Stimulated activated effector memory CD8-positive, alpha-beta T cell treated with anti-CD3 and anti-CD28 coated beads, Interleukin-12 subunit alpha, Interleukin-12 subunit beta, amount 100 ng/mL, for 72 hours (primary cell): Measurements from ENCODE around the gene TMEM204.
A peak's percentile ranks its signal among the peaks of the same experiment; 100 is the strongest.

Experiments used
- ATAC-seq: fragments of 150-1000 bp; cut with Tn5 transposase; 2 replicates; pipeline ENCODE4 v1.10.0; 2021
- DNase-seq, 2 donors: peaks; one replicate each; pipeline ENCODE4 v3.0.0; 2021 to 2022; ENCODE audit warnings: low spot score in 2 of 2
- H3K27ac Mint-ChIP-seq: one replicate; pipeline ENCODE4 v1.8.0; 2022; ENCODE audit warnings: mild to moderate bottlenecking, mixed read lengths
- H3K36me3 Mint-ChIP-seq: one replicate; pipeline ENCODE4 v1.8.0; 2022; ENCODE audit warnings: mild to moderate bottlenecking, mixed read lengths
- H3K4me1 Mint-ChIP-seq: one replicate; pipeline ENCODE4 v1.8.0; 2022; ENCODE audit warnings: mixed read lengths
- H3K4me3 Mint-ChIP-seq: one replicate; pipeline ENCODE4 v1.8.0; 2022; ENCODE audit warnings: mild to moderate bottlenecking, mixed read lengths
- H3K9me3 Mint-ChIP-seq: one replicate; pipeline ENCODE4 v1.8.0; 2022; ENCODE audit warnings: mixed read lengths

Gene TMEM204

DNA sequence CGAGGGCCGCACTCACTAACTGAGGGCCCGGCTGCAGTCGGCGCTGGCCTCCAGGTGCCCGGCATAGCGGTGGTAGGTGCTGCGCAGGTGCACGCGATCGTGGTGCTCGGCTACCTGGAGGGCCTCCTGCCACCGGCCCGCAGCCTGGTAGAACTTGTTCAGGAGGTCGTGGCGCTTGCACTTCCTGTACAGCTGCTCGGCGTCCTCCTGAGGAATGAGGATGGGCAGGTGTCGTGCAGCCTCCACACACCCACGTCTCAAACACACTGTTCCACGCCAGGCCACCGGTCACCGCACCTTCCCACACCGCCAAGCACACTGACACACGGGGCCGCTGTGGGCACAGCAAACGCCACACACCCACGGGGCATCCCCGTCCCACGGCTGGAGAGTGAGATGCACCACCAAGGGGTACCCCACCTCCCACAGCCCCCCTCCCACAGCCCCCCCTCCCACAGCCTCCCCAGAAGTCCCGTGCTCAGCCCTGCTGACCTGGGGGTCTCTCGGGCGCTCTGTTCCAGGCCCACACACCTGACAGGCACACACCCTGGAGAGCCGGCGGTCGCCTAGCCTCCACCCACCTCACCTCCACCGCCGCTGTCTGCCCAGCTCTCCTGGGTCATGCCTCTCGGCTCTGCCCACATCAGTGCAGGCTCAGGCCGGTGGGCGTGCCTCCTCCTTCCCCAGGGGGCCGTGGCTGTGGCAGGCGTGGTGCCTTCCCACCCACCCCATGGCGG is 7.4 kb upstream of the TMEM204 start:
- Mint-ChIP-seq H3K27ac (no peak overlapping the region), H3K4me3 (peak overlapping the region; percentile 41)
- DNase-seq, result no peak

DNA sequence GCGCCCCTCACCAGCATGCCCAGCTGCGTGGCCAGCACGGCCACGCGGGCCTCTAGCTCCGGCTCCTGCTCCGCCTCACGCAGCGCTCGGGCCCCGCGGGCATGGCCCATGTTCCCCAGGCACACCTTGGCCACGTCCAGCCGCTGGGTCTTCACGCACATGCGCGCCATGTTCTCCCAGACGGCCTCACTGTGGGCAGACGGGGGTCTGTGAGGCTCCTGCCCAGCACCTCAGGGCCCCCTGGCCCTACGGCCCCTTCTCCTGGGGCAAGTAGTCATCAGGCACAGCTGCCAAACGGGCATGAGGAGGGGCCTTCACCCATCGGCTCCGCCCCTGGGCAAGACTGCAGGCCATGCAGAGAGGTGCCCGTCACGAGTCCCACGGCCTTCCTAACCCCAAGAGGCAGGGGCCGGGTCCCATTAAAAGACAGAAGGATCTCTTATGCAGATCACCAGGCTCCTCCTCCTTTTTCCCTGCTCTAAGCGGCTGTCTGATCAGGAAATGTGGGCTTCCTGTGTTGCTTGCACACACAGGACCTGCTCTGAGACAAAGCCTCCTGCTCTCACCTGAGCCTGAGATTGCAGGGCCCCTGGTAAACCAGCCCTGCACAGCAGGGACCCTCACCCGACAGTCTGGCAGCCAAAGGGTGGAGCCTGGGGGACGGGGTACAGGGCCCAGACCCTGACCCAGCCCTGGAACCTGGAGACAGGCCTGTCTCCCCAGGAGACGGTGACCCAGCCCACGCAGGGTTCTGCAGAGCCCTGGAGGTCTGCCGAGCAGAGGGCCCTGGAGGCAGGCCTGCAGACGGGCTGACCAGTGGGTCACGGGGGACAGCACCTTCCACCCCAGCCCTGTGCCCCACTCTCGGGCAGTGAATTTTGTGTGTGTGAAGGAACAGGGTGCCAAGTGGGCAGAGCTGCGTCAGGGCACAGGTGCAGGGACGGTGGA is 6.6 kb upstream of the TMEM204 start:
- peak overlapping the region; percentile 32 for H3K27ac Mint-ChIP-seq
- H3K4me1 Mint-ChIP-seq, result peaks cover 5% of the 10 kb centered on the region
- no peak for DNase-seq
- H3K4me3 Mint-ChIP-seq, result peak overlapping the region; percentile 41
- peak; percentile 14 for ATAC-seq
- no peaks in the 10 kb centered on the region for H3K36me3 Mint-ChIP-seq
- H3K9me3 Mint-ChIP-seq, result no peaks in the 10 kb centered on the region

More for the DNA sequence above, 7.4 kb upstream of the TMEM204 start:
- ATAC-seq, result peak; percentile 47
- Mint-ChIP-seq H3K36me3 (no peaks in the 10 kb centered on the region), H3K4me1 (peaks cover 5% of the 10 kb centered on the region), H3K9me3 (no peaks in the 10 kb centered on the region)

DNA sequence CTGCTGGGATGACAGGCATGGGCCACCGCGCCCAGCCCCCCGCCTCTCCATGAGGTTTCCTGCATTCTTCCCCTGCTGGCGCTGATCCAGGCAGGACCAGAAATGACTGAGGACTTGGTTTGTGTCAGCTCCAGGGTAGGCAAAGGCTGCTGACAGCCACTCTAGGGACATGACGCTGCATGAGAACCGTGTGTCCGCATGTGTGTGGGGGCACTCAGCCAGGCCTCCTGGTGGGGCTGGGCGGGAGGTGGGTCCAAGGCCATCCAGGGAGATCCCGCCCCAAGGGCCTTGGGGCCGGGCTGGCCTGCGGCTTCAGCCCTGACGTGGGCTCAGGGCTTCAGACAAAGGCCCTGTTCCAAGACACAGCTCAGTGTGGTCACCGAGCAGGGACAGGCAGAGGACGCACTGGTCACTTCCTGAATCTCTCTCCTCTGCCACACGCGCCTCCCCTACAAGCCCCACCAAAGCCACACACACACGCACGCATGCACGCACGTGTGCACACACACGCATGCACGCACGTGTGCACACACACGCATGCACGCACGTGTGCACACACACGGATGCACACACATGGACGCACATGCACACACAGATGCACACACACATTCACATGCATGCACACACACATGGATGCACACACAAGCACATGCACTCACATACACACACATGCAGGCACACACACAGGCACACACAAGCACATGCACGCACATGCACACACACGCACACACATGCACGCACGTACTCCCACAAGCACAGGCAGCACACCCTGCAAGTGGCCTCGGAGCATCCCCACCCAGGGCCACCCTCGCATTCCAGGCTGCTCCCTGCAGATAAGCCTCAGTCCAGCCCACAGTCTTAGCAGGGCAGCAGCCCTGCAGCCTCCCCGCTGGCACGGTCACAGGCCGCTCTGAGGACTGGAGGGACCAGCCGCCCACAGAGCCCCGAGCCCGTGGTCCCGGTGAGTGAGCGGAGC is 5.3 kb upstream of the TMEM204 start:
- no peaks in the 10 kb centered on the region for H3K9me3 Mint-ChIP-seq
- peaks cover 10% of the 10 kb centered on the region for H3K4me1 Mint-ChIP-seq
- ATAC-seq (no peak), DNase-seq (no peak)
- peak overlapping the region; percentile 32 for H3K27ac Mint-ChIP-seq
- H3K36me3 Mint-ChIP-seq, result no peaks in the 10 kb centered on the region
- no peak overlapping the region for H3K4me3 Mint-ChIP-seq

- H3K4me1 Mint-ChIP-seq, result peaks cover 13% of the 10 kb centered on the region
- DNase-seq, result no peak
- no peak overlapping the region for H3K4me3 Mint-ChIP-seq
- no peak for ATAC-seq
- no peaks in the 10 kb centered on the region for H3K9me3 Mint-ChIP-seq
- H3K27ac Mint-ChIP-seq, result no peak overlapping the region
- H3K36me3 Mint-ChIP-seq, result no peaks in the 10 kb centered on the region
Measured at GRCh38 chr16:1528921-1529537, 4.4 kb upstream of the TMEM204 start.

DNA sequence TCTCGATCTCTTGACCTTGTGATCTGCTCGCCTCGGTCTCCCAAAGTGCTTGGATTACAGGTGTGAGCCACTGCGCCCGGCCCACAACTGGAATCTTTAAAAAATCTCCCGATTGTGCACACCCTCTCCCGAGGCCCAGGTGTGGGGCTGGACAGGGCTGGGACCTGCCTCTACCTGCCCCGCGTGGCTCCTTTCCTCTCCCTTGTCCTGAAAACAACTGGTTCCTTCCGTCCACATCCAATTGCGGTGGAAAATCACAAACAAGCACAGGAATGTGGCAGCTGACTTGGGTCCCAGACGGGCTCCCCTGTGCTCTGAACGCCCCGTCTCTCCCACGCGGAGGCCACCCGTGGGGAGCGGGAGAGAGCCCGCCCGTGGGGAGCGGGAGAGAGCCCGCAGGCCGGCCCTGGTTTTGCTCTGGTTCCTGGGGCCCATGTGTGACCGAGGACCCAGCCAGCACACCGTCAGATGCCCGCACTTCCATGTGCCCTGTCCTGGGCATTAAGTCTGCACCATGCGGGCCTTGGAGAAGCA is 3.0 kb upstream of the TMEM204 start:
- no peaks in the 10 kb centered on the region for H3K9me3 Mint-ChIP-seq
- peaks cover 21% of the 10 kb centered on the region for H3K4me1 Mint-ChIP-seq
- ATAC-seq, result no peak
- no peak overlapping the region for H3K4me3 Mint-ChIP-seq
- H3K27ac Mint-ChIP-seq, result no peak overlapping the region
- H3K36me3 Mint-ChIP-seq, result peaks cover 8% of the 10 kb centered on the region
- DNase-seq, result no peak

DNA sequence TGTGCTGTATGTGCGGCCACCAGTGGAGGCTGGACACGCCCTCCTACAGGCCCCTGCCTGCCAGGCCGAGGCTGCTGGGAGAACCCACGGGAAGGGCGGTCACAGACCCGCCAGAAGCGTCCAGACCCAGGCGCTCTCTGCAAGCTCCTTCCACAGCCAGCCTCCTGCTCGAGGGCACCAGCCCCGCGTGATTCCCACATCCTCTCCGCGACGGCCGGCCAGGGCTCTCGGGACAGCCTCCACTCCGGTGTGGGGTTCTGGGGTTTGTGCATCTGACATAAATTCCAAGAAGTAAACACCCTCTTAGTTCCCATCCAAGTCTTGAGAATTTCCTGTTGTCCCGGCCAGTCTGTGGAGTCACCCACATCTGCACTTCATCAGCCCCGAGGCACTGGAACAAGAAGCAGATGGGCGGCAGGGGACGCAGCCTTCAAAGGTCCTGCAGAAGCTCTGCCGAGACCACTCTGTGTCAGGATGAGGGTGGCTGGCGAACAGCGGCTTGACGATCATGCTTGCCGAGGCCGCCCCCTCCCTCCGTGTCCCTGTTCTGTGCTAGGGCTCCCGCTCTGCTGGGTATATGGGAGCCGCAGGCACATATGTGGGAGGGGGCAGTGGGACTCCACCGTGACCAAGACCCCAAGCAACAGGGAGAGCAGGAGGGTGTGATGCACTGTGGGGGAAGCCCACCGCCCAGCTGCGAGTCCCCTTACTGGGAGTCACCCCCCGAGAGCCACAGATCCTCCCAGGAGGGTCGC is 2.4 kb upstream of the TMEM204 start:
- ATAC-seq, result no peak
- no peak overlapping the region for H3K4me3 Mint-ChIP-seq
- peaks cover 11% of the 10 kb centered on the region for H3K36me3 Mint-ChIP-seq
- DNase-seq, result no peak
- H3K9me3 Mint-ChIP-seq, result no peaks in the 10 kb centered on the region
- no peak overlapping the region for H3K27ac Mint-ChIP-seq
- H3K4me1 Mint-ChIP-seq, result peaks cover 26% of the 10 kb centered on the region

- DNase-seq, result no peak
Measured at GRCh38 chr16:1531638-1531910, 1.9 kb upstream of the TMEM204 start.

DNA sequence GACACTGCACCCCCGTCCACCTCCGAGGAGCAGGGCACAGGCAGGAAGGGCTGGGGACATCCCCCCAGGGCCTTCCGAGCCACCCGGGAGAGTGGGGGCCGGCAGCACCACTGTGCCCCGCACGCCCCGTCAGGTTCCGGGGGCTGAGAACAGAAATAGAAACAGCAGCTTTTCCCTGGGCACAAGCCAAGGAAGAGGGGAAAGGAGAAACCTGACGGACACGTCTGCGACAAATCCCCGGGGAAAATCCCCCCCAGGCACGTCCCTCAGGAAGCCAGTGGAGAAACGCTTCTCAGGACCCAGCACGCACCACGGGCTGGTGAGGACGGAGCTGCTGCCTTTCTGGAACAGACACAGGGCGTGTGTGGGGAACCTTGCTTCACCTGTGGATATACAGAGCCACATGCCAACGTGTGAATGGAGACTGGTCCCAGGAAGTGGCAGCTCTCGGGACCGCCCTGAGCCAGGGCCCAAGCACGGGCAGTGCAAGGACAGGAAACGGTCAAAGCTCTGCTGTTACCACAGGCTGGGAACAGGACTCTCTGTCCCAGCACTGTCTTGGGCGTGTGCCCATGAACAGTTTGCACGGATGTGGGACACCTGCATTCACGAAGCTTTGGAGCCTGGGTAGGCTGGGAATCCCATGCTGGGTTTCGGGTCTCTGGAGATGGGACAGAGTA is 1.2 kb upstream of the TMEM204 start:
- H3K36me3 Mint-ChIP-seq, result peaks cover 23% of the 10 kb centered on the region
- H3K4me3 Mint-ChIP-seq, result peak overlapping the region; percentile 96
- peaks cover 38% of the 10 kb centered on the region for H3K4me1 Mint-ChIP-seq
- no peak overlapping the region for H3K27ac Mint-ChIP-seq
- DNase-seq (no peak), ATAC-seq (no peak)
- H3K9me3 Mint-ChIP-seq, result no peaks in the 10 kb centered on the region

More at GRCh38 chr16:1531638-1531910, 1.9 kb upstream of the TMEM204 start:
- Mint-ChIP-seq H3K9me3 (no peaks in the 10 kb centered on the region), H3K4me3 (no peak overlapping the region), H3K27ac (no peak overlapping the region), H3K4me1 (peaks cover 31% of the 10 kb centered on the region), H3K36me3 (peaks cover 16% of the 10 kb centered on the region)
- ATAC-seq, result no peak

GRCh38 chr16:1532771-1533170 is 695 bp upstream of the TMEM204 start:
- H3K27ac Mint-ChIP-seq, result peak overlapping the region; percentile 96
- DNase-seq, result no peak
- peaks cover 28% of the 10 kb centered on the region for H3K36me3 Mint-ChIP-seq
- H3K4me3 Mint-ChIP-seq, result peak overlapping the region; percentile 96
- H3K9me3 Mint-ChIP-seq, result no peaks in the 10 kb centered on the region
- no peak for ATAC-seq
- peaks cover 43% of the 10 kb centered on the region for H3K4me1 Mint-ChIP-seq

DNA sequence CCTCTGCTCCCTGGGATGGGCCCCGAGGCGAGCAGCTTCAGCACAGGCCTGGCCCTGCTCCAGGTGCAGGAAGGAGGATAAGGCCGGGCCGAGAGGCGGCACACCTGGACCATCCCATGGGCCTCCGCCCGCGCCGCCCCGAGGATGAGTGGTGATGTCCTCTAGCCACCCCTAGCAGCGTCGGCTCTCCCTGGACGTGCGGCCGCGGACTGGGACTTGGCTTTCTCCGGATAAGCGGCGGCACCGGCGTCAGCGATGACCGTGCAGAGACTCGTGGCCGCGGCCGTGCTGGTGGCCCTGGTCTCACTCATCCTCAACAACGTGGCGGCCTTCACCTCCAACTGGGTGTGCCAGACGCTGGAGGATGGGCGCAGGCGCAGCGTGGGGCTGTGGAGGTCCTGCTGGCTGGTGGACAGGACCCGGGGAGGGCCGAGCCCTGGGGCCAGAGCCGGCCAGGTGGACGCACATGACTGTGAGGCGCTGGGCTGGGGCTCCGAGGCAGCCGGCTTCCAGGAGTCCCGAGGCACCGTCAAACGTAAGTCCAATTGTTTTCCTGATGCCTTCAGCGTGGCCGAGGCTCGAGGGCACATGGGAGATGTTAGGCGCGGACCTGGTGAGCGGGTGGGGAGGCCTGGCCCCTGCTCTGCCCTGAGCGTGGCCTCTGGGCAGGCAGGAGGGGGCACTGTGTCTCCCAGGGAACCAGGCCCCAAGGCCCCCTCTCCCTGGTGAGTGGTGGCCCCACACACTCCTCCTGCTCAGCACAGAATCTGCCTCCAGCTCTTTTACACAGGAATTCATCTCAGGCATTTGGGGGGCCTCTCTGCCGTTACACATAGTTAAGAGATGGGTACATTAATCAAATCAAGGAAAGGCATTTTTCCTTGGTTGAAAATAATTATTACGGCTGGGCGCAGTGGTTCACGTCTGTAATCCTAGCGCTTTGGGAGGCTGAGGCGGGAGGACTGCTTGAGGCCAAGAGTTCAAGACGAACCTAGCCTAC is 855 bp downstream of the TMEM204 start:
- Mint-ChIP-seq H3K27ac (peak overlapping the region; percentile 96), H3K36me3 (peaks cover 37% of the 10 kb centered on the region), H3K9me3 (no peaks in the 10 kb centered on the region), H3K4me3 (peak overlapping the region; percentile 96), H3K4me1 (peaks cover 52% of the 10 kb centered on the region)
- DNase-seq (peak in 1 of 2 donors; percentile 55), ATAC-seq (peak; percentile 47)

GRCh38 chr16:1535391-1536291 is 2.2 kb downstream of the TMEM204 start:
- peak overlapping the region; percentile 96 for H3K4me3 Mint-ChIP-seq
- peak overlapping the region; percentile 96 for H3K27ac Mint-ChIP-seq
- H3K9me3 Mint-ChIP-seq, result no peaks in the 10 kb centered on the region
- peaks cover 42% of the 10 kb centered on the region for H3K36me3 Mint-ChIP-seq
- DNase-seq (no peak), ATAC-seq (peak; percentile 14)
- H3K4me1 Mint-ChIP-seq, result peaks cover 55% of the 10 kb centered on the region

- H3K27ac Mint-ChIP-seq, result peak overlapping the region; percentile 96
- peaks cover 43% of the 10 kb centered on the region for H3K36me3 Mint-ChIP-seq
- DNase-seq, result no peak
- peak overlapping the region; percentile 96 for H3K4me3 Mint-ChIP-seq
- H3K9me3 Mint-ChIP-seq, result no peaks in the 10 kb centered on the region
- no peak for ATAC-seq
- peaks cover 55% of the 10 kb centered on the region for H3K4me1 Mint-ChIP-seq
Measured at GRCh38 chr16:1536601-1537000, 3.1 kb downstream of the TMEM204 start.
